NCI-H187 (cell line): Measurements from ENCODE around the gene HSFX4.
A peak's percentile ranks its signal among the peaks of the same experiment; 100 is the strongest.
"Not testable (repeated sequence)": the region's sequence is repeated elsewhere in the genome, so short reads cannot be mapped to it uniquely, and the experiment has no call there.

ENCODE experiments used
- DNase-seq, 2 experiments: peaks; one replicate each; lab custom pipeline; 2025; lab: John Stamatoyannopoulos, UW

HSFX4 gene

GRCh38 chrX:149929400-149929799, at the start of gene HSFX4:
Gene HSFX4 (plus strand): TSS chrX:149929573. CDS start chrX:149929645, 72 bp downstream.
- DNase-seq, result not testable (repeated sequence)

- no peak for DNase-seq
Measured at GRCh38 chrX:149881081-149881711, 48.2 kb upstream of the HSFX4 start, which contains the start of gene MAGEA8. Gene MAGEA8 (plus strand): TSS chrX:149881183. CDS start chrX:149884273, 3,090 bp downstream.

- not testable (repeated sequence) for DNase-seq
Measured at GRCh38 chrX:149890828-149891227, 38.5 kb upstream of the HSFX4 start.

- DNase-seq, result no peak
Measured at GRCh38 chrX:149898554-149898953, 30.8 kb upstream of the HSFX4 start.

GRCh38 chrX:149903889-149904748, 25.3 kb upstream of the HSFX4 start:
- DNase-seq, result no peak

- DNase-seq, result no peak
Measured at GRCh38 chrX:149908308-149908707, 21.1 kb upstream of the HSFX4 start.

- no peak for DNase-seq
Measured at GRCh38 chrX:149908727-149909126, 20.6 kb upstream of the HSFX4 start.

- DNase-seq, result no peak
Measured at GRCh38 chrX:149909324-149910177, 19.8 kb upstream of the HSFX4 start.

- DNase-seq, result peak in 1 of 2 experiments; percentile 11
Measured at GRCh38 chrX:149910178-149910695, 19.1 kb upstream of the HSFX4 start.

GRCh38 chrX:149916745-149917392, 12.5 kb upstream of the HSFX4 start:
- DNase-seq, result no peak

- DNase-seq, result not testable (repeated sequence)
Measured at GRCh38 chrX:149923836-149924235, 5.5 kb upstream of the HSFX4 start.

- not testable (repeated sequence) for DNase-seq
Measured at GRCh38 chrX:149924434-149924833, 4.9 kb upstream of the HSFX4 start.

GRCh38 chrX:149927245-149927963, 2.0 kb upstream of the HSFX4 start:
- DNase-seq, result not testable (repeated sequence)

GRCh38 chrX:149927964-149928258, 1.5 kb upstream of the HSFX4 start:
- not testable (repeated sequence) for DNase-seq

GRCh38 chrX:149928635-149929034, 738 bp upstream of the HSFX4 start:
- DNase-seq, result not testable (repeated sequence)

- not testable (repeated sequence) for DNase-seq
Measured at GRCh38 chrX:149931355-149931754, 2.0 kb downstream of the HSFX4 start.

- not testable (repeated sequence) for DNase-seq
Measured at GRCh38 chrX:149932150-149932549, 2.8 kb downstream of the HSFX4 start.

GRCh38 chrX:149932970-149933369, 3.6 kb downstream of the HSFX4 start:
- not testable (repeated sequence) for DNase-seq

- DNase-seq, result not testable (repeated sequence)
Measured at GRCh38 chrX:149933547-149933946, 4.2 kb downstream of the HSFX4 start.

GRCh38 chrX:149937328-149937727, 8.0 kb downstream of the HSFX4 start:
- not testable (repeated sequence) for DNase-seq
